GM12874 (cell line): ENCODE measurements around the gene OR1D2.
"Not testable (repeated sequence)": the region's sequence is repeated elsewhere in the genome, so short reads cannot be mapped to it uniquely, and the experiment has no call there.

Experiments
- TF ChIP-seq, protein P1 (sequence below): IDR thresholded peaks from 2 replicates; pipeline ENCODE4 v1.5.1; 2011; ENCODE audit warnings: low read depth, mild to moderate bottlenecking, control low read depth, low read length, moderate library complexity; ENCODE audit not compliant: insufficient read depth

The OR1D2 gene, protein sequence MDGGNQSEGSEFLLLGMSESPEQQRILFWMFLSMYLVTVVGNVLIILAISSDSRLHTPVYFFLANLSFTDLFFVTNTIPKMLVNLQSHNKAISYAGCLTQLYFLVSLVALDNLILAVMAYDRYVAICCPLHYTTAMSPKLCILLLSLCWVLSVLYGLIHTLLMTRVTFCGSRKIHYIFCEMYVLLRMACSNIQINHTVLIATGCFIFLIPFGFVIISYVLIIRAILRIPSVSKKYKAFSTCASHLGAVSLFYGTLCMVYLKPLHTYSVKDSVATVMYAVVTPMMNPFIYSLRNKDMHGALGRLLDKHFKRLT

GRCh38 chr17:3104322-3104721, at the start of gene OR1D2:
Gene OR1D2 (minus strand): TSS chr17:3104422. CDS start chr17:3092996, 11,426 bp downstream.
- TF ChIP-seq, protein P1, sequence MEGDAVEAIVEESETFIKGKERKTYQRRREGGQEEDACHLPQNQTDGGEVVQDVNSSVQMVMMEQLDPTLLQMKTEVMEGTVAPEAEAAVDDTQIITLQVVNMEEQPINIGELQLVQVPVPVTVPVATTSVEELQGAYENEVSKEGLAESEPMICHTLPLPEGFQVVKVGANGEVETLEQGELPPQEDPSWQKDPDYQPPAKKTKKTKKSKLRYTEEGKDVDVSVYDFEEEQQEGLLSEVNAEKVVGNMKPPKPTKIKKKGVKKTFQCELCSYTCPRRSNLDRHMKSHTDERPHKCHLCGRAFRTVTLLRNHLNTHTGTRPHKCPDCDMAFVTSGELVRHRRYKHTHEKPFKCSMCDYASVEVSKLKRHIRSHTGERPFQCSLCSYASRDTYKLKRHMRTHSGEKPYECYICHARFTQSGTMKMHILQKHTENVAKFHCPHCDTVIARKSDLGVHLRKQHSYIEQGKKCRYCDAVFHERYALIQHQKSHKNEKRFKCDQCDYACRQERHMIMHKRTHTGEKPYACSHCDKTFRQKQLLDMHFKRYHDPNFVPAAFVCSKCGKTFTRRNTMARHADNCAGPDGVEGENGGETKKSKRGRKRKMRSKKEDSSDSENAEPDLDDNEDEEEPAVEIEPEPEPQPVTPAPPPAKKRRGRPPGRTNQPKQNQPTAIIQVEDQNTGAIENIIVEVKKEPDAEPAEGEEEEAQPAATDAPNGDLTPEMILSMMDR = no peak

DNA sequence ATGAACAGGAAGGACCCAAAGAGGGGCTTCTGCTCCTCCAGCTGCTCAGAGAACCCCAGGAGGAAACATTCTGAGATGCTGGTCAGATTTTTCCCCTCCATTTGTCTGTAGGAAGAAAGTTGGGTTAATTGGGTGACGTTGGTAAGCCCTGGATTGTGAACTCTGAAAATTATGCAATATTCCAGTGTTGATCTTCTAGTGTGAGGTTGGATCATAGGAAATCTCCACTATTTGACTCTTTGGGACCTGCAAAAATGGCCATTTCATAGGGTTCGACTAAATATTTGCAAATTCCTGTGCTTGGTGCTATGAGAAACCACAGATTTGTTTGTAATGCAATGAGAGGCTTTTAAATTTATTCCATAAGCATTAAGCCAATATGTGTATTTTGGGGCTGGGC, 23.2 kb upstream of the OR1D2 start, which contains the start of gene OR1G1:
TSS of gene OR1G1 (minus strand) at position 101 of the 400 bp plus-strand sequence. CDS start at position 101, 0 bp downstream.
- TF ChIP-seq, protein P1 = no peak

DNA sequence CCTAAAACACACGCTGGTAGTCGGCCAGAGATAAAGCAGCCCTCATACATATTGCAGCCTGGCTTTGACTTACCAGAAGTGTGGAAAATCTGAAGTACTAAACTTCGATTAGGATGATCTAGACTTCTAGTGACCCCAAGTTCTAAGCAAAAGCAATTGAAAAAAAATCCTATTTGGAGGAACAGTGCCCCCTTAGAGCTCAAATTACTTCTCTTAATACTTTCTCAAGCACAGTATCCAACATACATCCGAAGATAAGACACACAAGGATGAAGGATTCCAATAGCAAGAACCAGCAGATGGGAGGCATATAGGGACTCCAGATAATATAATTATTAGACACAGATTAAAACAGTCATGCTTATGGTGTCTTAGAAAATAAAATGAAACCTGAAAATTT, 30.4 kb downstream of the OR1D2 start:
- TF ChIP-seq, protein P1 = 0 out of 2 replicates have a peak, but pooled peaks have one; percentile 12

DNA sequence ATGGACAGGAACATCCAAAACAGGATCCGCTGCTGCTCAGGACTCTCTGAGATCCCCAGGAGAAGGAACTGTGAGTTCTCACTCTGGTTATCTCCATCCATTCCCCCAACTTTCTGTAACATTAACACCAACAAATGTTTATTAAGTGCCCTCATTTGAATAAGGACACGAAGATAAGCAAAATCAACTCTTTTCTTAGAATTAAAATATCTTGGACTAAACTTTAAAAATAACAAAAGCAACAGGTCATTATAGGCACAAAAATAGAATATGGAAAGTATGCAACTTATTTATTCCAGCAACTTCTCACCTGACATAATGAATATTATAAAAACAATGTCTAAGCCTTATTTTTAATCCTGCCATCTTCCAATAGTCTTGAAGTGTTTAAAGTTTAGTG, 40.7 kb downstream of the OR1D2 start, which contains the start of gene OR1D5:
TSS of gene OR1D5 (minus strand) at position 101 of the 400 bp plus-strand sequence. CDS start at position 101, 0 bp downstream.
- TF ChIP-seq, protein P1 = not testable (repeated sequence)

GRCh38 chr17:3049705-3050295, 54.4 kb downstream of the OR1D2 start:
- TF ChIP-seq, protein P1 = no peak

DNA sequence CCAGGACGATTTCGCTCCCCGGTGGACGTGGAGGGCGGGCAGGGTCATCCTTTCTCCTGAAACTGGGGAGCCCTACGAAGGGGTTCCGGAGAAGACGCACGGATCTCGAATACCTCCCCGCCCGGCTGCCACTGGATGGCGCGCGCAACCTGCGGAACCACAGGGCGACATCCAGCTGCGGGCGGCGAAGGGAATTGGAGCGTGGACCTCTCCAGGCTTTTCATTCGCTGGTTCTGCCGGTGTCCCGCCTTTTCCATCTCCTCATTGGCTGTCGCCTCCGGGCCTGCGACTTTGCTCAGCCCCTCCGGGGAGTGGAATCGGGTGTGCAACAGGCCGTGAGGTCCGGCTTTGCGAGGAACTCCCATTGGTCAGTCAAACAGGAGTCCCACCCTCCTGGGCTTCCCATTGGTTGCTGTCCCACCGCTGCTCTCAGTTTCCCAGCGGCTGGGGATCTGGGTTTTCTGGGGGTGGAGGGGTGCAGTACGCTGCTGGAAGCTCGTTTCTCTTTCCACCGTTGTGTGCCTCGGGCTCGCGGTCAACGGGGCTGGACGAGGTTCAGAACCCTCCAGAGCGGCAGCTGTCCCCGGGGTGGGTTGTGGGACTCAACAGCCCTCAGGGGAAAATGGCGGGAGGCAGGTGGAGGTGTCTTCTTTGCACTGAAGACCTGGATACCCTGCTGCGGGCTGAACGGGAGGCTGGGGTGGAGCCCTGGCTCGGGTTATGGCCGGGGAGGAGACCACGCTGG, 55.3 kb downstream of the OR1D2 start:
- TF ChIP-seq, protein P1 = peak; percentile 77

DNA sequence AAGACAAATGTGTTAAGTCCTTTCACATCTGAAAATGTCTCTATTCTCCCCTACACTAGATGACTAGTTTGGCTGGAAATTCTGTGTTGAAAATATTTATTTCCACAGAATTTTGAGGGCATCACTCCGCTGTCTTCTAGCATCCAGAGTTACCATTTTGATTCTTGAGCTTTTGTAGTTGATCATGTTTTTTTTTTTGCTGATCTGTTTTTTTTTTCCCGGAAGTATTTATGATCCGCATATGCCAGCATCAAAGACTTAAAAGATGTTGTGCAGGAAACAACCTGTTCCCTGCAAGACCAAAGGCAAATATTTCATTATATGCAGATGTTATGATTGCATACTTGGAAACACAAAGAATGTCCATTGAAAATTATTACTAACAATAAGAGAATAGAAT, 57.5 kb downstream of the OR1D2 start:
- TF ChIP-seq, protein P1 = no peak
